OCI-LY1 (cell line): ENCODE measurements around the gene EEFSEC.

Experiments
- EZH2 ChIP-seq: fragments of 200-600 bp; sonication (generic), shearing (Covaris generic); IDR thresholded peaks from 2 replicates; pipeline ENCODE4 v1.8.0; 2017; ENCODE audit warnings: borderline replicate concordance, mixed run types, mild to moderate bottlenecking, antibody characterized with exemption, low read length, moderate library complexity, mixed read lengths
- TF ChIP-seq, protein P1 (sequence below): fragments of 200-600 bp; sonication (generic), shearing (Covaris generic); IDR thresholded peaks from 2 replicates; pipeline ENCODE4 v1.5.1; 2017; ENCODE audit warnings: mild to moderate bottlenecking, antibody characterized with exemption, low read length, moderate library complexity, mixed read lengths

DNA sequence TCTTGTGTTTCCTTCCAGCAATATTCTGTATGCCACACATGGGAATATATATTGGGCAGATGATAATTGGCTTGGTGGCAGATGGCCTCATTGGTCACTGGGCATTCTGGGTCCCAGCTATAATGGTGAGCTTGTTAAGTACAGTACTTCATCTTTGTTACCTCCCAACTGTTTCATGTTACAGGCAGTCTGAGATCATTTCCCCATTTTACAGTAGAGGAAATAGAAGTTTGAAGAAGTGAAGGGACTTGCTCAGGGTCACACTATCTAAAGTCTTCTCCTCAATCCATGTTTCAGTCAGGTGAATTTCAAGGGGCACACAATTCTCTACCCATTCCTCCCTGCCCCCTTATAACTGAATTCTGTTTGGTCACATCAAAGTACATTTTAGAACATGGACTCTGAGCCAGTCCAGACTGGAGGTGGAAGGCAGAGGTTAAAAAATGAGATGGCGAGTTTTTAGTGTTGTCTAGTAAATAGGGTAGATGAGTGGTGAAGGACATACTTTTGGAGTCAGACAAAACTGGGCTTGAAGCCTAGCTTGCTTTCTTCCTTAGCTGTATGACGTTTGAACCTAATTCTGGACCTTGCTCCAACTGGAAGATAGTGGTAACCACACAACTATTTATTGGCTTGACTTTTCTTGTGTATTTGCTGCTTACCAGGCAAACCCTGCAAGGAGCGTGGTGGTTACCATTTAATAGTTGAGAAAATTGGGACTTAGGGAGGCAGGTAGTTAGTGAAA lies 2.5 kb downstream of the EEFSEC start:
- TF ChIP-seq, protein P1, sequence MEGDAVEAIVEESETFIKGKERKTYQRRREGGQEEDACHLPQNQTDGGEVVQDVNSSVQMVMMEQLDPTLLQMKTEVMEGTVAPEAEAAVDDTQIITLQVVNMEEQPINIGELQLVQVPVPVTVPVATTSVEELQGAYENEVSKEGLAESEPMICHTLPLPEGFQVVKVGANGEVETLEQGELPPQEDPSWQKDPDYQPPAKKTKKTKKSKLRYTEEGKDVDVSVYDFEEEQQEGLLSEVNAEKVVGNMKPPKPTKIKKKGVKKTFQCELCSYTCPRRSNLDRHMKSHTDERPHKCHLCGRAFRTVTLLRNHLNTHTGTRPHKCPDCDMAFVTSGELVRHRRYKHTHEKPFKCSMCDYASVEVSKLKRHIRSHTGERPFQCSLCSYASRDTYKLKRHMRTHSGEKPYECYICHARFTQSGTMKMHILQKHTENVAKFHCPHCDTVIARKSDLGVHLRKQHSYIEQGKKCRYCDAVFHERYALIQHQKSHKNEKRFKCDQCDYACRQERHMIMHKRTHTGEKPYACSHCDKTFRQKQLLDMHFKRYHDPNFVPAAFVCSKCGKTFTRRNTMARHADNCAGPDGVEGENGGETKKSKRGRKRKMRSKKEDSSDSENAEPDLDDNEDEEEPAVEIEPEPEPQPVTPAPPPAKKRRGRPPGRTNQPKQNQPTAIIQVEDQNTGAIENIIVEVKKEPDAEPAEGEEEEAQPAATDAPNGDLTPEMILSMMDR, result no peak
- no peak for TF ChIP-seq EZH2
